Measurements from ENCODE around the gene CLDN2. TPM values are rescaled to one million over a fixed set of nuclear protein-coding genes. Genes with fewer than 3 reads are reported as not detected.
A peak's percentile ranks its signal among the peaks of the same experiment; 100 is the strongest.

Gene CLDN2
- total RNA-seq, 1 donor from 2014 or later = not detected

GRCh38 chrX:106952988-106953387 is 32.8 kb downstream of the CLDN2 start:
- Mint-ChIP-seq H3K27ac (no peak overlapping the region), H3K36me3 (ENCODE audit: low read depth) (peaks cover 17% of the 10 kb centered on the region), H3K4me3 (no peak overlapping the region), H3K4me1 (no peaks in the 10 kb centered on the region), H3K27me3 (no peaks in the 10 kb centered on the region), H3K9me3 (no peaks in the 10 kb centered on the region)
- no peak for ATAC-seq (ENCODE audit: low read depth)
- intact Hi-C loops (cut with micrococcal nuclease) = no loop called here
- ChIA-PET CTCF (no interaction called here), POLR2A (no interaction called here)
- DNase-seq = no peak
- TF ChIP-seq CTCF (IDR thresholded peaks at IDR 0.05) = no peak

GRCh38 chrX:106954041-106954440 is 33.8 kb downstream of the CLDN2 start:
- Mint-ChIP-seq H3K27ac (no peak overlapping the region), H3K4me1 (no peaks in the 10 kb centered on the region), H3K4me3 (no peak overlapping the region), H3K27me3 (no peaks in the 10 kb centered on the region), H3K36me3 (ENCODE audit: low read depth) (peaks cover 17% of the 10 kb centered on the region), H3K9me3 (no peaks in the 10 kb centered on the region)
- intact Hi-C loops (cut with micrococcal nuclease) = no loop called here
- ChIA-PET POLR2A (no interaction called here), CTCF (no interaction called here)
- DNase-seq (no peak), ATAC-seq (ENCODE audit: low read depth) (peak; percentile 79)
- no peak for TF ChIP-seq CTCF (IDR thresholded peaks at IDR 0.05)

- POLR2A ChIA-PET = no interaction called here
- CTCF ChIA-PET = no interaction called here
- DNase-seq (no peak), ATAC-seq (ENCODE audit: low read depth) (no peak)
- intact Hi-C loops (cut with micrococcal nuclease) = no loop called here
- Mint-ChIP-seq H3K4me3 (no peak overlapping the region), H3K9me3 (no peaks in the 10 kb centered on the region), H3K27me3 (no peaks in the 10 kb centered on the region), H3K27ac (no peak overlapping the region), H3K4me1 (no peaks in the 10 kb centered on the region), H3K36me3 (ENCODE audit: low read depth) (peaks cover 17% of the 10 kb centered on the region)
- TF ChIP-seq CTCF (IDR thresholded peaks at IDR 0.05) = no peak
Measured at GRCh38 chrX:106955004-106955772, 35.0 kb downstream of the CLDN2 start.

GRCh38 chrX:106957856-106958255 is 37.7 kb downstream of the CLDN2 start:
- CTCF ChIA-PET = no interaction called here
- POLR2A ChIA-PET = no interaction called here
- DNase-seq (no peak), ATAC-seq (ENCODE audit: low read depth) (no peak)
- Mint-ChIP-seq H3K4me1 (no peaks in the 10 kb centered on the region), H3K4me3 (no peak overlapping the region), H3K27ac (no peak overlapping the region), H3K27me3 (no peaks in the 10 kb centered on the region), H3K9me3 (no peaks in the 10 kb centered on the region), H3K36me3 (ENCODE audit: low read depth) (peaks cover 24% of the 10 kb centered on the region)
- no peak for TF ChIP-seq CTCF (IDR thresholded peaks at IDR 0.05)
- intact Hi-C loops (cut with micrococcal nuclease) = no loop called here

GRCh38 chrX:106959901-106960300 is 39.7 kb downstream of the CLDN2 start:
- H3K9me3 Mint-ChIP-seq = no peaks in the 10 kb centered on the region
- ChIA-PET CTCF (interaction anchor here (0.8 kb wide), 1 partner anchor 64 kb away, joined by 3 read pairs; no protein-coding TSS in a partner anchor), POLR2A (no interaction called here)
- intact Hi-C loops (cut with micrococcal nuclease) = no loop called here
- H3K4me3 Mint-ChIP-seq = no peak overlapping the region
- no peak overlapping the region for H3K27ac Mint-ChIP-seq
- ATAC-seq (ENCODE audit: low read depth) (no peak), DNase-seq (no peak)
- no peaks in the 10 kb centered on the region for H3K4me1 Mint-ChIP-seq
- no peak for TF ChIP-seq CTCF (IDR thresholded peaks at IDR 0.05)
- no peaks in the 10 kb centered on the region for H3K27me3 Mint-ChIP-seq
- H3K36me3 Mint-ChIP-seq (ENCODE audit: low read depth) = peaks cover 30% of the 10 kb centered on the region
